ENCODE data around the gene ZBTB17.

The ZBTB17 gene

DNA sequence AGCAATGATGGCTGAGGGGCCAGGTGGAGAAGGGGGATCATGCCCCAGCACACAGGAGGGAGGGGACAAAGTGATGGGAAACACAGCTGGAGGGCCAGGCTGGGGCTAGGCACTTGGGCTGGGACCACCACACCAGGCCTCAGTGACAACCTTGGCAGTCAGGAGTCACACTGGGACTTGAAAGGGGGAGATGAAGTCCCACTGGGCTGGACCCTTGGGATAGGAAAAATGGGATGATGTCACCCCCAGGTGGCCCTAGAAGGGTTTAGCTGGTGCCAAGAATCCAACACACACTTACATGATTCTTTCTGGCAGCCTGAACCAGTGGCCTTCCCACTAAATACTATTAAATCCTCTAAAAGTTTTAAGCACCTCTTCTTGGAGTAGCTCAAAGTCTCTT is 17.1 kb downstream of the ZBTB17 start:
- no peak for DNase-seq

DNA sequence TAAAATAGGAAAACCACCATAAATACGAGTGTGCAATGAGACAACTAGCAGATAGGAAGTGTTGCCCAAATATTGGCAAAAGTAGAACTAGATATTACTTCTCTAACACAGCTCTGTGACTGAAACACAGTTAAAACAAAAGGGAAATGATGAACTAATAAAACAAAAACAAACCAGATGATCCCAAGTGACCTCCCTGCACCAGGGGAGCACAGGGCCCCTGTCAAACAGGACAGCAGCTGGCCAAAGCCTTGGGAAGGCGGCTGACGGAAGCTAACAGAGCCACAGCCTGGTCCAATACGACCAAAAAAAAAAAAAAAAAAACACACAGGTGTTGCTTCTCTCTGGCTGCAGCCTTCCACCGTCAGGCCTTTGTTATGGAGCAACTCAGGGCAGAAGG is 17.8 kb downstream of the ZBTB17 start:
- no peak for DNase-seq

DNA sequence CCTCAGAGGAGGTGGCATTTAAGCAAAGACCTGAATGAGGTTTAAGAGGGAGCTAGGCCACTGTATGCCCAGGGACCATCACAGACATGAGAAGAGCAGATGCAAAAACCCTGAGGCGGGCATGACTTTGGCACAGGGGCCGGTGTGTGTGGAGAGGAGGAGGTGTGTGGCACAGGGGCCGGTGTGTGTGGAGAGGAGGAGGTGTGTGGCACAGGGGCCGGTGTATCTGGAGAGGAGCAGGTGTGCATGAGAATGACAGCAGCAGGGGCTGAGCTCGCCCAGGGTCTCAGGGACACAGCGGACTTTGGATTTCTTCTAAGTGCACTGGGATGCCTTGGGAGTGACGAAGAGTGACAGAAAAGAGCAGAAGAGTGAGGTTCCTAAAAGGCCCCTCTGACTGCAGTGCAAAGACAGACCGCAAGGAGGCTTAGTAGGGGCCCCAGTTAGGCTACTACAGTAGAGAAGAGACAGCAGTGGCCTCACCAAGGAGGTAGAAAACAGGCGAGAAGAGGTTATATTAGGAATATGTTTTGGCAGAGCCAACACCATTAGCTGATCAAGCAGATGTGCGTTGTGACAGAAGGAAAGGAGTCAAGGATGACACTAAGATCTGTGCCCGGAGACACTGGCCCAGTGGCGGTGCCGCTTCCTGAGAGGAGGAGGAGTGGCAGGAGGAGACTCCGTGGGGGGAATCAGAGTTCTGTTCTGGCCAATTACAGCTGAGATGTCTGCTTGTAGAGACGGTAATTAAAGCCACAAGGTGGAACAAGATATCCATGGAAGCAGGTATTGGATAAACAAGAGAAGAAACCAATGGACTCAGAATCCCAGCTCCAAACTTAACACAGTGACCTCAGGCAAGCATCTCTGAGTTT is 18.4 kb downstream of the ZBTB17 start:
- DNase-seq = no peak

DNA sequence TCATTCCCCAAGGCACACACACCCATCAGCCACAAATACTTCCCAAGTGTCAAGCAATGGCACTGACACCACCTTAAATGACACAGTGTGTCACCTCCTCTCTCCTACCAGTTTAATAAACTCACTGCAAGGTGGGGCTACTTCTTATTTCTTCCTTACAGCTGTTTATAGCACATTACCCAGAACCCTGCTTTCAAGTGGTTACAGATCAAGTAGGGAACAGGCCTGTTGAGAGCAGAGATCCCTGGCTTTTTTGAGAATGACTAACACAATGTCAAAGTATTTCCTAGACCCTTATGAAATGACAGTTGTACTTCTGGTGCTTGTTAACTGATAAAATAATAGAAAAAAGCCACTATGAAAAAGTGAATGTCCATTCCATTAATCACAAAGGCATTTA is 19.8 kb downstream of the ZBTB17 start:
- DNase-seq = no peak

DNA sequence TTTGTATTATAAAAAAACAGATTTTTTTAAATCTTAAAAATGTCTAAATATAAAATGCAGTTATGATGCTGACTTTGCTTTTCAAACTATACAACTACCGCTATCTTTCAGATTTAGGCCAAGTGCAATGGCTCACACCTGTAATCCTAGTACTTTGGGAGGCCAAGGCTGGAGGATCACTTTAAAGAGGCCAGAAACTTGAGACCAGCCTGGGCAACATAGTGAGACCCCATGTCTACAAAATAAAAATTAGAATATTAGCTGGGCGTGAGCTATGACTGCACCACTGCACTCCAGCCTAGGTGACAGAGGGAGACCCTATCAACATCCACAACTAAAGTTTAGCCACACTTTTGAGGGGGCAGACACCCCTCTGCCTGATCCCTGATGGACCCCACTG is 20.3 kb downstream of the ZBTB17 start:
- no peak for DNase-seq

DNA sequence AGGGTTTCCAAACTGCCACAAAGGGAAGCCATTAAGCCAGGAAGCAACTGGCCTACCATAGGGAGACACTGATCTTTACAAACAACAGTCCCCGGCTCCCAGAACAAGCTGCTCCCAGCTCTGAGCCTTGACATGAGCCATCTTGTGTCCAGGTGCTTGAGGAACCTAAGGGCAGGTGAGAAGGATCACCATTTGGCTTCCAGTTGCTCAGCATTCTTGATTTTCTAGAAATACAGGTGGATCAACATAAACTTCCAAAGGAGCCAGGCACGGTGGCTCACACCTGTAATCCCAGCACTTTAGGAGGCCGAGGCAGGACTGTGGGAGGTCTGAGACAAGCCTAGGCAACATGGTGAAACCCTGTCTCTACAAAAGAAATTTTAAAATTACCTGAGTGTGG is 21.6 kb downstream of the ZBTB17 start:
- no peak for DNase-seq

DNA sequence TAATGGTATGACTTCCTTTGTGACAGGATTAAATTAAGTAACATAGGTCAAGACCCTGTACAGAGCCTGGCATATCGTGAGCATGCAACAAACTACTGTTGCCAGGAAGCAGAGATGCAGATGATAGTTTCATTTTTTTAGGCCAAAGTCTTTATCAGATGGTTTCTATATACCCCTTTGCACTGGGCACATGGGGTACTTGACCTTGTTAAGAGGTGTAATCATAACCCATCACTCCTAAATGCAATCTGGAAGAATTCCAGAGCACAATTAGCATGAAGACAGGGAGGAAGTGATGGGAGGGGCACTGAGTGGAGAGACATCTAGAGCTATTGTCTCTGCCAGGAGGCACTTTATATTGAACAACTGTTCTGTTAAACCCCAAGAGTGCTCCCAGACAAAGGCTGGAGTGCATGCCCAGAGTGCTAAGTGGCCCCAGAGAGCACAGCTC is 22.1 kb downstream of the ZBTB17 start:
- DNase-seq = no peak

DNA sequence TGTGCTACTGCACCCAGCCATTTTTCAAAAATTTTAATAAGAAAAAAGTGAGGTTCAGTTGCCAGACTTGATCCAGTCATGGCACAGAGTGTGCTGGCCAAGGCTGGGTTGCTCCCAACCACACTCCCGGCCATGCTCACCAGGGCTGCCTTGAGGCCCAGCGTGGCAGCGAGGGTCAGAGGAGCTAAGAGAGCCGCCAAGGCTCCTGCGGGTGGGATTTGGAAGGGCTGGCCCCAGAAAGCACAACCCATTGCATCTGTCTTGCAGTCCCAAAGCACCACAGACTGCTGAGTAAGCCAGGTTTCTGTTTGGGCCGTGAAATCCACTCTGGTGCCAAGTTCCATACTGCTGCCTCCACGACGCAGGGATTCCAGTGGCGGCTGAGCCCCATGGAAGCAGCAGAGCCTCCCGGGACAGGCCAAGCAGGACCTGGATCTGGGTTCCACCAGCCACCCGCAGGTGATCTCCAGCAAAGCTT is 22.6 kb downstream of the ZBTB17 start:
- DNase-seq = no peak

DNA sequence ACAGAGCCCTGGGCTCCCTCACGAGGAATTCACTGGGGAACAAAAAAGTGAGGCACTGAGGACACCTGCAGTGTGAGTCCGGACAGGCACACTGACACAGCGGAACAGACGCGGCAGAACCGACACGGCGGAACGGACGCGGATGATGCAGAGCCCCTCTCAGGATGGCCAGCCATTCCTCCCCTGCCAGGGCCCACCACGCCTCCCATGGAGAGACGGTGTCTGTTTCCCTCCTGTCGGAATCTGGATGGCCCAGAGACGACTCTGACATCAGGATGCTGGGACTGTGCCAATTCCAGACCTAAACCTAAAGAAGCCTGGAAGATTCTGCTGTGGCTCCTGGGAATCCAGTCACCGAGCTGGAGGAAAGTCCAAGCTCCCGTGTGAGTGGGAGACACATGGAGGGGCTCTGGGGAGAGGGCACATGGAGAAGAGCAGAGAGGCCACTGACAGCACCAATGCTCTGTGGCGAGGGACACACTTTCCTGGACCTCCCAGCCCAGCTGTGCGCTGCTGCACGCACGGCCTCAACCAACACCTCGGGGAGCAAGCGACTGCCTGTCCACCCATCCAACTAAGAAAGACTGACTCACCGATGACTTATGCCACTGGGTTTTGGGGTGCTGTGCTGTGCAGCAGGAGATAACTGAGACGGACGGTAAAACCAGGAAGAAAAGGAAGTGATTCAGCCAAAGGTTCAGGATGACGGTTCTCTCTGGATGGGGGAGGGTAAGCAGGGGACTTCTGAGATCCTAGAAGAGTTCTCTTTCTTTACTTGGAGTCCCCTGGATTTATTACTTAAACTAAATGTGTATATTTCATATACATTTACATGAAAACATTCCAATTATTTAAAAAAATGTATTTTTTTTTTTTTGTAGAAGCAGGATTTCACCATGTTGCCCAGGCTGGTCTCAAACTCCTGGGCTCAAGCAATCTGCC is 23.3 kb downstream of the ZBTB17 start:
- DNase-seq = peak; percentile 71

DNA sequence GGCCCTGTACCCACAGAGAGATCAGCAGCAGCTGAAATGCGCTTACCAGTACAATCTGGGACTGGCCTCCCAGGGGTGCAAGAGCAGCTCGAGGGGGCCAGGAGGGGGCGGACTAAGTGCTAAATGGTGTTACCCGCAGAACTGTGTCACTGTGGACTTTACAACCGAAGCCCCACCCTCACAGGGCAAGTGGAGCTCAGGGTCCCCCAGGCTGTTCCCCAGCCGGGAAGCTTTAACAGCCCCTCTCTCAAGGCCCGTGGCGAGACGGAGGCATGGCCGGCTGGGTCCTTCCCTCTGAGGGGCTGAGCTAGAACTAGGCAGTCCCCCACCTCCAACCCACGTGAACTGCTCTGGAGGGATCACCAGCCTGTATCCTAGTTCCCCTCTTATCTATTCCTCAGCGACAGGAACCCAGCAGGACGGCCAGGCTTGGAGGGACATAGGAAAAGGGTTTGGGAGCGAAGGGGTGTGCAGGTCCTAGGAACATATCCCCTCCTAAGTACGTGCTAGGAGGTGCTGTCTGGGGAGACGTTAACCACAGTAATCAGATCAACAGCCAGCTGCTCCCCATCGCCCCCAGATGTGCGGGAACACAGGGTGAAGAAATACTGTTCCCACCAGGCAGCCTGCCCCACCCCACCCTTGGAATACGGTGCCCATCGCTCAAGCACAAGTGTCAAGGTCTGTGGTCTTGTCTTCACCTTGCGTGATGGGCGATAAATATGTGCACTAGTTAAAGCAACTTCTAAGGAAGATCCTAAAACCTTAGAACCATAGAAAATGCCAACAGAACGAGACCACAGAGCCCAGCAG is 24.4 kb downstream of the ZBTB17 start:
- no peak for DNase-seq

DNA sequence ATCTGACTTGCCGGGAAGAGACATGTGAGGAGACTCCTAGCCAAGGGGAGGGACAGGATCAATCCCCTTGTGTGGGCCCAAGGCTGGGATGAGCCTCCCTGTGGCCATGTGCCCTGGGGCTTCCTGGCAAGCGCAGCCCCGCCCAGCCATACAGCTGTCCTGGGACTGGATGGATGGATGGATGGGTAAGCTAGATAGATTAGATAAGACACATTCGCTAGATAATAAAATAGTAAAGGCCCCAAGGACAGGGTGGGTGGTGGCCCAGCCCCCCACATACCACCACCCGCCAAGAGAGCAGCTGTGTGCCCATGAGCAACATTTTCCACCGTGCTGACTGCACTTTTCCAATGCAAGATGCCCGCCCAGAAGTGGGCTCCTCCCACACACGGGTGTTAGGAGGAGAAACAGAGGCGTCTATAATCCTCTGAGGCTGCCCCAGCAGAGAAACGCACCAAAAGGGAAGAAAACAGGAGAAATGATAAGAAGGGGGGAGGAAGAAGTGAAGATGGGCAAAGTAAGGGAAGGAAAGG is 25.1 kb downstream of the ZBTB17 start:
- peak; percentile 6 for DNase-seq

DNA sequence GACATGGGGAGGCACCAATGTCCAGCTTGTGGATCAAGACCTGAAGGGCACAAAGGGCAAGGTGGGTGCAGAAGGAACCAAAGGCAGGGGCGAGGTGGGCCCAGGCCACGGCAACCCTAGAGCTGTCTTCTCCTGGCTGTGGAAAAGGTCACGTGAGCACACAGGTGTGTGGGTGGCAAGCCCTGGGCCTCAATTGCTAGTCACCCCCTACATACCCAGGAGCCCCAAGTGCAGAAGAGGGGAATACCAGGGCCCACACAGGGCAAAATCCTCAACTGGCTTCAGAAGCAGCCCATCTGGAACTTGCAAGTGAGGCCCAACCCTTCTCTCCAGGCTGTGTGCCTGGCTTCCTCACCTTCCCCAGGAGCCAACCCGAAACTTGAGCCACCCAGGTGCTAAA is 25.6 kb downstream of the ZBTB17 start:
- DNase-seq = no peak

DNA sequence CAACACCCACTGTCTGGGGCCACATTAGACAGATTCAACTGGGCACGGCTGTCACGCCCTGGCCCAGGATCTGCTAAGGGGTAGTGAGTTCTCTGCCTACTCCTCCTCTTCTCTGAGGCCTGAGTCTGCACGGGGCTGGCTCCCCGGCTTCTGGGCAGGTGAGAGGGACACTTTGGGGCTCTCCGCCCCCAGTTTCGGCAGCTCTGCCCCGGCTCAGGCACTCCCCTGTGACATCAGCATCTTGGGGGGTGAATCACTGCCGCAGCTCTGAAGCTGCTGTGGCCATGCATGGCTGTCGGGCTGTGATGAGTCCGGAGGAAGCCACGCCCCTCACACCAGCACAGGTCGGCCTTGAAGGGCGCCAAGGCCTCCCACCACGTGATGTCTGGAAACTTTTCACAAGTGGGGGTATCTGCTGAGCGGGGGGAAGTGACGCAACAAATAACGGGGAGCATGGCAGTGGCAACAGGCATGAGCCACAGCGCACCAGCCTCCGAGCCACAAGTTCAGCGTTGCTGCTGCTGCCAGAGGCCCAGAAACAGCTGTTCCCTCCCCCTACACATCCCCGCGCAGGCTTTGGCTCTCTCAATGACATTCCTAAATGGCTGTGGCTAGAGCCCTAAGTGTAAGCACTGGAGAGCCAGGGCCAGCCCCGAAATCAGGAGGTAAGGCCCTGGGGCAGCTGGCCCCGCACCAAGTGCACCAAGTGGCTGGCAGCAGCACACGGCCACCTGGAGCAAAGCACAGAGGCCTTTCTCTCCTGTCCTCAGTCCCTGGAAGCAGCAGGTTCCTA is 26.3 kb downstream of the ZBTB17 start:
- no peak for DNase-seq

DNA sequence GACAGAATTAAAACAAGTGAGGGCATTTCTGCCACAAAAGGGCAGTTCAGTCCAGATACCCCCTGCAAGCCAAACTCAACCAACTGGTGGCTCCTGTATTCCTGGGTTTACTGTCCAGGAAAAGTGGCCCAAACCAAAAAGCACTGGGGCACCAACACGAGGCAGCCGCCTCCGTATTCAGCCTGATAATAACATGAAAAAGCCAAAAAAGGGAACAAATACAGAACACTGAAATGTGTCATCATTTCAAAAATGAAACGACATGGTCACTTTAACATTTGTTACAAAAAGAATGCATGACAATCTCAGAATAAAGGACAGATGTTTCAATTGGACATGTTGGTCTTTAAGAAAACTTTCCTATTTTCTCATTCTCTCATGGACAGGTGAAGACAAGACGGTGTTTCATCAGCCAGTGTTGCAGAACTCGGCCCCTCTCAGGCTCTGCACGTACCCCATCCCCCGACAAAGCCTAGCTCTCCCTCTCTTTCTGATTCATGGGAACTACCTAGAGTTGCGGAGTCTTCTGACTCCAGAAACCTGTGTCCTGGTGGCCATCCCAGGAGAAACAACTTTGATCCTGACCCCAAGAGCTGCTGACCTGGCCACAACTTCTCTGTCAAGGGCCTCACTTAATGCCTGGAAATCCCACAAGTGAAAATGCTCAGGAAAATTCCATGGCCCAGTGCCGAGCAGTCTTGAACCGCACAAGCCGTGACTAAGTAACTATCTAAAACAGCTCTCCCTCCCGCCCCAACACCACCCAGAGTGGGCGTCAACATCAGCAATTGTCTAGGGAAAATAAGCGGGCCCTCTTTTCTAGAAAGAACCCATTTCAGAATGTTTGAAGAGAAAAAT is 27.1 kb downstream of the ZBTB17 start:
- DNase-seq = no peak

DNA sequence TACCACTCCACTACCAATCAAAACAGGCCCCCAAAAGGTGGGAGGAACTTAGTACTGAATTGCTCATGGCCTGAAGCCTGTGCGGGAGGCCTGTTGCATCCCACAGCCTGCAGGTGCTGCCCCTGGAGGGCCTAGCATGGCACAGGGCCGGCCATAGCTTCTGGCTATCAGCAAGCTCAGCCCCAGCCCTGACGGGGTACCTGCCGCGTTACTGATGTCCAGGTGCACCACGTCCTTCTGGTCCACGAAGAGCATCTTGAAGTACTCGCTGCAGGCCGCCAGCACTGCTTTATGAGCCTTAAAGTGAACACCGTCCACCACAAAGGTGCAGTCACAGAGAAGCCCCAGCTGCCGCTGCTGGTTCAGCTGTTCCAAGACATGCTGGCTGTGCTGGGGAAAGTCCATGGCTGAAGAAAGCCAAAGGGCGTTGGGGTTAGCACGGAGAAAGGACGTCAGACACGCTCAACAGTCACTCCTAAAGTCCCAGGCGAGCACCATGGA is 27.8 kb downstream of the ZBTB17 start:
- no peak for DNase-seq

DNA sequence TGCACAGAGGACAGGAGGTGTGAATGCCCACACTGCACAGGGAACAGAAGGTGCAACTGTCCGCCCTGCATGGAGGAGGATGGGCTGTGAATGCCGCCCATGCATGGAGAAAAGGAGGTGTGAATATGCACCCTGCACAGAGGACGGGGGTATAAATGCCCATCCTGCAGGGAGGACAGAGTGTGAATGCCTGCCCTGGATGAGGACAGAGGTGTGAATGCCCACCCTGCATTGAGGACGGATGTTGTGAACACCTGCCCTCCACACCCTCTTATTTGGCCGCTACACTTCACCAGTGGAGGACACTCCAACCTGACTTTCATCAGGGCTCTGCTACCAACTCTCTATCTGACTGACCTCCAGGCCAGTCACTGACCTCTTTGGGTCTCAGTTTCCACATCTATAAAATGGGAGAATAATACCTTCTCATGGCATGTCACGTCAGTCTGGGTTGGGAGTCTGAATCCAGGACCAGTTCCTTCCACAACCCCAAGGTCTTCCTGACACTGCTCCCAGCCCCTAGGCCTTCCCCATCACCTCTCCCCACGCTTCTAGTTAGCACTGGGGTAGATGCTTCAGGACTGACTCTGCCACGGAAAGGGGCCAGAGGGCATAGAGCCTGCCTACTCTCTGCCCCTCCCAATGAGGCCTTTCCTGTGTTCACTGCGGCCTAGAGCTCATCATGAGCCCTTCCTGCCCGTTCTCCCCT is 28.4 kb downstream of the ZBTB17 start:
- no peak for DNase-seq

DNA sequence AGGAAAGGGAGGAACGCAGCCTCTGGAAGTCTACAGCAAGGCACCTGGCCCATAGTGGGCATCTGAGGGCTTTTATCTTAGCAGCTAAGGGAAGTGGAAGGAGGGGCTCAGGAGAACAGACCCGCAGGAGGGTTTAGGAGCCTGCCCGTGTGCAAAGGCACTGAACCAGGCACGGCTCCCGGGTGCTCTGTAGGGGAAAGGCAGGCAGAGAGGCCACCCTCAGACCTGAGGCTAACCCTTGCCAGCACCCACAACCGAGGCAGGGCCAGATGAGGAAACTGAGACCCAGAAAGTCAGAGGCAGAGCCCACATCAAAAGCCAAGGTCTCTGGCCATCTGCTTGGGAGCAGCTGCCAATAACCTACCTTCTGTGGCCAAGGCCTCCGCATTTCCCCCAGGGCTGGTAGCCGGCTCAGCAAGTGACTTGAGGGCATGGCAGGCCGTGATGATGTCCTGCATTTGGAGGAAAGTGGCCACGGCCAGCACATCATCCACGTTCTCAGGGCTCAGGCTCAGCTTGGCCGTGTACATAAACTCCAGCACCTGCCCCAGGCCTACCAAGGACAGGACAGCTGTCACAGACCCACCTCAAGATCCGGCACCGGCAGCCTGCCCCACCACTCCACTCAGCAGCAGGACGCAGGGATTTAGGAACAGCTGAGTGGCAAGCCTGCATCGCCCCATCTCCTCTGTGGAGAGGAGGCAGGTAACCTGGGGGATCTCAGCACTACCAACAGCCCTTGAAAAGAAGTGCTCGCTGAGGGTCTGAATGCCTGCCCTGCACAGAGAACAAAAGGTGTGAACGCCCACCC is 29.1 kb downstream of the ZBTB17 start:
- no peak for DNase-seq

DNA sequence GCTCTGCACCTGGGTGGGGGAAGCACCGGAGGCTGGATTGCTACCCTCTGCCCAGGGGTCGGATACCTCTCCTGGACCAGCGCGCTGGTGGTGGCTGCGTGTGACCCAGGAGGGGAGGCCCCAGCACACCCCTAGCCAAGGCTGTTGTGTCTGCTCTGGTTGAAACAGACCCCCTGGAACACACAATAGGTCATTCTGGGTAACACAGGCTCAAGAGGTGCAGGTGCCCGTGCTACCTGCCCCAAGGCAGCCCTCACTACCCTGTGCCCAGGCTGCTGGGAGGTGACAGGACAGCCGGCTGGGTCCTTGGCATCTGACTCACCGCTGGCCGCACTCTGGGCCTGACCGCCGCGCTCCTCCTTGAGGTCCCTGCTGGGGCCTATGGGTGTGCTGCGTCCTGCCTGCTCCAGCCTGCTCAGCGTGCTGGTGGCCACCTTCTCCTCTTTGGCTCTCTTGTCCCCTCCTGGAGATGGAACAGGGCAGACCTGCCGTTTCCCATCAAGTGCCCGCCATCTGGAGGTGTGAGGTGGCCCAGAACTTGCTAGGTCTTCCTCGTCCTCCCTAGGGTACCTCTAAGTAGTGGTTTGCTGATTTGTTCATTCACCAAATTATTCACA is 30.0 kb downstream of the ZBTB17 start:
- DNase-seq = no peak
